PFSK-1 (cell line): ENCODE results near the gene KLF1.

ENCODE experiments used
- FOXP2 ChIP-seq: optimal IDR thresholded peaks from 2 replicates; pipeline ENCODE3; 2011; ENCODE audit warnings: borderline replicate concordance, control low read depth, inconsistent platforms; ENCODE audit not compliant: insufficient read depth; ENCODE audit errors: extremely low read length, extremely low read depth
- POLR2AphosphoS5 ChIP-seq: IDR thresholded peaks from 2 replicates; pipeline ENCODE4 v1.6.1; 2012; ENCODE audit warnings: low read depth, mild to moderate bottlenecking, control low read depth, low read length, moderate library complexity
- REST ChIP-seq, 2 experiments: IDR thresholded peaks; 2 replicates each; pipeline versions ENCODE4 v1.6.1 to v1.8.0; 2011 to 2012; ENCODE audit warnings: low read depth in 2 of 2, low read length in 2 of 2, control low read depth in 1 of 2, inconsistent platforms in 1 of 2, mild to moderate bottlenecking in 1 of 2, moderate library complexity in 1 of 2; ENCODE audit not compliant: insufficient read depth in 1 of 2
- SIN3A ChIP-seq: IDR thresholded peaks from 2 replicates; pipeline ENCODE4 v1.6.1; 2012; ENCODE audit warnings: mild to moderate bottlenecking, low read length, moderate library complexity, borderline replicate concordance; ENCODE audit not compliant: insufficient read depth
- TAF1 ChIP-seq: IDR thresholded peaks from 2 replicates; pipeline ENCODE4 v1.6.1; 2012; ENCODE audit warnings: low read length, control low read depth, borderline replicate concordance; ENCODE audit not compliant: insufficient read depth

- no peak for TF ChIP-seq TAF1
- TF ChIP-seq POLR2AphosphoS5 = no peak
- TF ChIP-seq FOXP2 = no peak
- no peak for TF ChIP-seq SIN3A
- TF ChIP-seq REST (IDR thresholded peaks at IDR 0.05; ENCODE audit: insufficient read depth in 1 of 2, low read depth in 2 of 2, low read length in 2 of 2) = no peak
Measured at GRCh38 chr19:12924621-12925310, 37.8 kb upstream of the KLF1 start.
